MM.1S (cell line): ENCODE data around the gene CSTPP1.

Source experiments
- CTCF ChIP-seq: fragments of 300-600 bp; sonication (generic); IDR thresholded peaks from 2 replicates; pipeline ENCODE4 v1.5.1; 2016; ENCODE audit warnings: antibody characterized with exemption, low read length, mixed read lengths
- EZH2 ChIP-seq: fragments of 300-600 bp; sonication (generic); optimal IDR thresholded peaks from 2 replicates; pipeline ENCODE3; 2017; ENCODE audit warnings: low read depth, mild to moderate bottlenecking, antibody characterized with exemption, low read length, mixed read lengths
- EZH2phosphoT487 ChIP-seq: fragments of 300-600 bp; sonication (generic); IDR thresholded peaks from 2 replicates; pipeline ENCODE4 v1.6.1; 2018; ENCODE audit warnings: antibody characterized with exemption, low read length

GRCh38 chr11:46914910-46915309 is 21.7 kb upstream of the CSTPP1 start:
- TF ChIP-seq EZH2 (no peak), CTCF (no peak), EZH2phosphoT487 (no peak)
